GM12872 (cell line): ENCODE results near the gene ANKRD6.

ENCODE experiments used
- TF ChIP-seq, protein P1 (sequence below): IDR thresholded peaks from 3 replicates; pipeline ENCODE4 v1.5.1; 2011; ENCODE audit warnings: low read depth, mild to moderate bottlenecking, low read length, moderate library complexity; ENCODE audit not compliant: insufficient read depth

The ANKRD6 gene

DNA sequence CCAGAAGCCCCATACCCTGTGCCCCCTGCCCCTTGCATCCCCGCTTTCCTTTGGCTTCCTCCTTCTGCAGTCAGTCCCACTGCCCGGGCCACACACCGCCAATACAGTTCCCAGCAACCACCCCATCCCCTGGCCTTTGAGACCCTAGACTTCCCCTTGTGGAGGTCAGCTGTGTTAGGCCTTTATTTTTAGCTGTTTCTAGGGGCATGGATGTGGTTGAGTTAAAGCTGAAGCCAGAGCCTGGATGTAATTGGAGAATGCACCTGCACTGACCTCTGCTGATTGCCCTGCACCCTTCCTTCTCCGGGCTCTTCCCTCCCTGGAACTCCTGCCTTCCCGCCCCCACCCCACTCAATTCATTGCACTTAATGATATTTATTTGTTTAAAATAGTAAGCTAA, 171.7 kb downstream of the ANKRD6 start:
- TF ChIP-seq, protein P1, sequence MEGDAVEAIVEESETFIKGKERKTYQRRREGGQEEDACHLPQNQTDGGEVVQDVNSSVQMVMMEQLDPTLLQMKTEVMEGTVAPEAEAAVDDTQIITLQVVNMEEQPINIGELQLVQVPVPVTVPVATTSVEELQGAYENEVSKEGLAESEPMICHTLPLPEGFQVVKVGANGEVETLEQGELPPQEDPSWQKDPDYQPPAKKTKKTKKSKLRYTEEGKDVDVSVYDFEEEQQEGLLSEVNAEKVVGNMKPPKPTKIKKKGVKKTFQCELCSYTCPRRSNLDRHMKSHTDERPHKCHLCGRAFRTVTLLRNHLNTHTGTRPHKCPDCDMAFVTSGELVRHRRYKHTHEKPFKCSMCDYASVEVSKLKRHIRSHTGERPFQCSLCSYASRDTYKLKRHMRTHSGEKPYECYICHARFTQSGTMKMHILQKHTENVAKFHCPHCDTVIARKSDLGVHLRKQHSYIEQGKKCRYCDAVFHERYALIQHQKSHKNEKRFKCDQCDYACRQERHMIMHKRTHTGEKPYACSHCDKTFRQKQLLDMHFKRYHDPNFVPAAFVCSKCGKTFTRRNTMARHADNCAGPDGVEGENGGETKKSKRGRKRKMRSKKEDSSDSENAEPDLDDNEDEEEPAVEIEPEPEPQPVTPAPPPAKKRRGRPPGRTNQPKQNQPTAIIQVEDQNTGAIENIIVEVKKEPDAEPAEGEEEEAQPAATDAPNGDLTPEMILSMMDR: no peak

DNA sequence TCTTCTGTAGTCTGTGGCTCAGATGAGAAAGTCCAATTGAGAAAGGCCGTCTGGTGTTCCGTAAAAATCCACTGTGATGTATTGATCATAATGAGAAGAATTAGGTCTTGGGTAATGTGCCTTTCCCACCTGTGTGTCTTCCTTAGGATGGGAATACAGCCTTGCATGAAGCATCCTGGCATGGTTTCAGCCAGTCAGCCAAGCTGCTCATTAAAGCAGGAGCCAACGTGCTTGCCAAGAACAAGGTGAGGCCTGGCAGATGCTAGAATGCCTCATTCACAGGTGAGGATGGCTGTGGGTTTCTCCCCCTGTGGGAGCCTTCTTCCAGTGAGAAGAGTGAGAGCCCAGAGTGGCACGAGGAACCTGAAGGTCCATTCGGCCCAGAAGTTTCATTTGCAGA, 172.9 kb downstream of the ANKRD6 start:
- TF ChIP-seq, protein P1: no peak

DNA sequence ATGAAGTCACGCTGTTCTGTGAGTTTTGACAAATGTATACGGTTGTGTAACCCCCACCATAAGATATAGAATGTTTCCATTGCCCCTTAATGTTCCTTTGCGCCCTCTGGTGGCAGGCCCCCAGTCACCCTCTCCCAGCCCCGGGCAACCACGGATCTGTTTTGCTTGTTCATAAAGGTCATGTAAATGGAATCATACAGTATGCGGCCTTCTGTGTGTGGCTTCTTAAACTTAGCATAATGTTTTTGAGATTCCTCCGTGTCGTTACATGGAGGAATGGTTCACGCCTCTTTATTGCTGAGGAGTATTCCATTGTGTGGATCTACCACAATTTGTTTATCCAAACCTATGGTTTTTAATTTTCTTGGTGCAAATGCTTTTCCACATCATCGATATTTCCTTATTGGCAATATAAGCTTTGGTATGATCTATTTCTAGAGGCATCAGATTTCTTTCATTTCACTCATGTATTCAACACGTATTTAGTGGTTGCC, 177.2 kb downstream of the ANKRD6 start:
- TF ChIP-seq, protein P1: peak; percentile 83

DNA sequence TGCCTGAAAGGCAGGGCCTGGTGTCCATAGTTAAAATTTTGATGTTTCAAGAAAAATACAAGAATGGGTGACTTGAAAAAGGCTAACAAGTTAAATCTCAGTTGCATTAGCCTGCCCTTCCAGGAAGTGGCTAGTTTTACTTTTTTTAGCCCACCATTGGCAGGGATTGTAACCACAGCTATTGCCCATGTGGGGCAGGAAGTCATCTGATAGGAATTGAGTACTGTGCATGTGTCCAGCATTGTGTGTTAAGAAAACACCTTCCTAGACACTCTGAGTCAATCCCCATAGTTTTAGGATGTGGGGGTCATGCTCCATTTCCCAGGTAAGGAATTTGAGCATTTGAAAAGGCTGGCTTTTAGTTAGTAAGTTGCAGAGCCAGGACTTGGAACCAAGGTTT, 178.7 kb downstream of the ANKRD6 start:
- TF ChIP-seq, protein P1: no peak

DNA sequence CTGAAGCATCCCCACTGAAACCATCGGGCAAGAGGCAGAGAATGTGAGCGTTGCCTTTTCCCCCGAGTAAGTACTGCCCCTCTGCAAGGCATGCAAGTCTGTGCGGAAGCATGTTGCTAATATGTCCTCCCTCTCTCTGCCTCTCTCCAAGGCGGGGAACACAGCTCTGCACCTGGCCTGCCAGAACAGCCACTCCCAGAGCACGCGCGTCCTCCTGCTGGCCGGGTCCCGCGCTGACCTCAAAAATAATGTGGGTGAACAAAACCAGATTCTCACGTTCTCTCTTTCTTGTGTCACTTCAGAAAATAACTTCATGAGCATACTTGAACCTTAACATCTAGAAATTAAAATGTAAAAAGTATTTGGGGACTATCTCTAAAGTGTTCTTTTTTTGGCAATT, 179.2 kb downstream of the ANKRD6 start:
- TF ChIP-seq, protein P1: no peak

DNA sequence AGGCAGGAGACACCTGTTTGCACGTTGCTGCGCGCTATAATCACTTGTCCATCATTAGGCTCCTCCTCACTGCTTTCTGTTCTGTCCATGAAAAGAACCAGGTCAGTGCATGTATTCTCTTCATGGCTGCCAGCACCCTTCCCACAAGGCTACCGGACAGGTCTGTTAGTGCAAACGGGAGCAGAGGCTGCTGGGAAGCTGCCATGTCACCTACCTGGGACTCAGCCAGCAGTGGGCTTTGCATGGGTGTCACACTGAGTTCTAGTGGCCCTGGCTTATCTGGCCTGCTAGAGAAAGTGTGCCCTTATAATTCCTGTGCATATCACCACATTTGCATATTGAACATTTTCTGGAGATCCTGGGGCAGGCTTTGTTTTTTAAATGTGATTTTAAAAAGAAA, 180.8 kb downstream of the ANKRD6 start:
- TF ChIP-seq, protein P1: no peak

DNA sequence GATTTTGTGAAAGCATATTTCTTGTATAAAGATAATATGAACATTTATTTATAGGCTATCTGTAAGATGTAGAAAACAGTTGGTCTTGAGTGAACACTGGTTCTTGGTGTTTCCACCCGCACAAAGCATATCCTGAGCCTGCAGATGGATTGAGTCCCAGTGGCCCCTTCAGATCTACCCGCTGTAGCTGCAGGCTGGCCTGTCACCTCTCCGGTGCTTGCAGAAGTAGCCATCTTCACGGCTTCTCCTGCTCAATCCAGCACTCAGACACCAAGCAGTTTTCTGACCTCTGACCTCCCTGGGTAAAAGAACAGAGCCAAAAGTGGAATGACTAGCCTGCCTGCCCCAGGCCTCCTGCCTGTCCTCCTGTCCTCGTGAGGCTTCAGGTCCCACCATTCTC, 182.9 kb downstream of the ANKRD6 start:
- TF ChIP-seq, protein P1: no peak
